ENCODE measurements around the gene TRIM71. TPM values are rescaled to one million over a fixed set of nuclear protein-coding genes. Genes with fewer than 3 reads are reported as not detected.

TRIM71 gene
- total RNA-seq, 1 experiment from 2014 or later, result 0.18 TPM

- no TSS peak for BruUV-seq (replicated peaks)
- intact Hi-C loops (cut with micrococcal nuclease; ENCODE audit: unreplicated experiment), result no loop called here
- POLR2A ChIA-PET, result no interaction called here
These were observed 42.7 kb downstream of the TRIM71 start for GRCh38 chr3:32860499-32860898.

GRCh38 chr3:32861681-32862080 is 43.9 kb downstream of the TRIM71 start:
- Histone ChIP-seq H3K4me1 (ENCODE audit: control insufficient read depth, insufficient read depth, low read length) (no peaks in the 10 kb centered on the region), H3K9me3 (ENCODE audit: control insufficient read depth, insufficient read depth, low read depth, low read length) (no peaks in the 10 kb centered on the region), H3K27me3 (ENCODE audit: control insufficient read depth, insufficient read depth, low read length) (no peaks in the 10 kb centered on the region), H3K27ac (ENCODE audit: low read length) (no peak overlapping the region), H3K4me3 (ENCODE audit: low read depth in 2 of 2, low read length in 2 of 2) (no peak overlapping the region), H3K36me3 (ENCODE audit: control insufficient read depth, insufficient read depth, low read length) (no peaks in the 10 kb centered on the region)
- POLR2A ChIA-PET, result no interaction called here
- no peak for ATAC-seq
- CTCF ChIA-PET, result no interaction called here
- no peak for DNase-seq (ENCODE audit: low read depth, low spot score)
- intact Hi-C loops (cut with micrococcal nuclease; ENCODE audit: unreplicated experiment) (no loop called here), in situ Hi-C loops (cut with HindIII; ENCODE audit: low pct_unique_long_range_greater_than_20kb, low sequenced_read_pairs) (no loop called here)
- BruUV-seq (replicated peaks), result no TSS peak
- TF ChIP-seq SIN3A (IDR thresholded peaks at IDR 0.05; ENCODE audit: borderline replicate concordance, insufficient read depth, low read depth, low read length), result no peak
- TF ChIP-seq CTCF (IDR thresholded peaks at IDR 0.05), result no peak
- TF ChIP-seq POLR2AphosphoS5 (IDR thresholded peaks at IDR 0.05; ENCODE audit: low read depth, low read length), result no peak
- TF ChIP-seq REST (IDR thresholded peaks at IDR 0.05; ENCODE audit: insufficient read depth in 1 of 2, low read depth in 2 of 2, low read length in 1 of 2), result no peak
- TF ChIP-seq TCF7L2 (IDR thresholded peaks at IDR 0.05; ENCODE audit: low read depth, low read length), result no peak

More at GRCh38 chr3:32860499-32860898, 42.7 kb downstream of the TRIM71 start:
- no peaks in the 10 kb centered on the region for H3K36me3 ChIP-seq (ENCODE audit: control insufficient read depth, insufficient read depth, low read length)
- no peaks in the 10 kb centered on the region for H3K9me3 ChIP-seq (ENCODE audit: control insufficient read depth, insufficient read depth, low read depth, low read length)
- H3K4me1 ChIP-seq (ENCODE audit: control insufficient read depth, insufficient read depth, low read length), result no peaks in the 10 kb centered on the region
- in situ Hi-C loops (cut with HindIII; ENCODE audit: low pct_unique_long_range_greater_than_20kb, low sequenced_read_pairs), result no loop called here
- TF ChIP-seq SIN3A (IDR thresholded peaks at IDR 0.05; ENCODE audit: borderline replicate concordance, insufficient read depth, low read depth, low read length), result no peak
- TF ChIP-seq POLR2AphosphoS5 (IDR thresholded peaks at IDR 0.05; ENCODE audit: low read depth, low read length), result no peak
- TF ChIP-seq REST (IDR thresholded peaks at IDR 0.05; ENCODE audit: insufficient read depth in 1 of 2, low read depth in 2 of 2, low read length in 1 of 2), result no peak
- TF ChIP-seq CTCF (IDR thresholded peaks at IDR 0.05), result no peak
- TF ChIP-seq TCF7L2 (IDR thresholded peaks at IDR 0.05; ENCODE audit: low read depth, low read length), result no peak
- H3K27ac ChIP-seq (ENCODE audit: low read length), result no peak overlapping the region
- no peak for DNase-seq (ENCODE audit: low read depth, low spot score)
- ATAC-seq, result no peak
- no peaks in the 10 kb centered on the region for H3K27me3 ChIP-seq (ENCODE audit: control insufficient read depth, insufficient read depth, low read length)
- H3K4me3 ChIP-seq (ENCODE audit: low read depth in 2 of 2, low read length in 2 of 2), result no peak overlapping the region
- CTCF ChIA-PET, result interaction anchor here (0.6 kb wide), 1 partner anchor 12 kb away, joined by 5 read pairs; no protein-coding TSS in a partner anchor

Data from Panc1 (cell line).